Endothelial cell of umbilical vein (primary cell): ENCODE data around the gene TMEM37.

Experiments used
- CTCF ChIP-seq, 2 donors: IDR thresholded peaks; 1 replicate in 1 of 2; 2 replicates in 1 of 2; pipeline ENCODE4 v1.5.1; 2011; ENCODE audit warnings: low read length in 2 of 2, mild to moderate bottlenecking in 2 of 2, moderate library complexity in 2 of 2, control low read depth in 1 of 2, inconsistent platforms in 1 of 2, low read depth in 1 of 2; ENCODE audit not compliant: insufficient read depth in 1 of 2; ENCODE audit errors: extremely low read depth in 1 of 2
- EZH2 ChIP-seq: IDR thresholded peaks from 2 replicates; pipeline ENCODE4 v1.6.1; 2012; ENCODE audit warnings: borderline replicate concordance, low read depth, mild to moderate bottlenecking, moderate library complexity, low read length, inconsistent platforms; ENCODE audit not compliant: severe bottlenecking
- FOS ChIP-seq: IDR thresholded peaks from 2 replicates; pipeline ENCODE4 v1.6.1; 2011; ENCODE audit warnings: mild to moderate bottlenecking, low read length, moderate library complexity, borderline replicate concordance; ENCODE audit not compliant: insufficient read depth
- GATA2 ChIP-seq: IDR thresholded peaks from 2 replicates; pipeline ENCODE4 v1.7.0; 2011; ENCODE audit warnings: low read depth, mild to moderate bottlenecking, moderate library complexity, mixed read lengths, low read length; ENCODE audit not compliant: insufficient read length, insufficient read depth
- JUN ChIP-seq: IDR thresholded peaks from 2 replicates; pipeline ENCODE4 v1.6.1; 2011; ENCODE audit warnings: borderline replicate concordance, low read depth; ENCODE audit not compliant: insufficient read length, insufficient read depth
- MYC ChIP-seq: IDR thresholded peaks from one replicate; pipeline ENCODE4 v1.6.1; 2011; ENCODE audit warnings: mild to moderate bottlenecking, low read depth, low read length
- POLR2A ChIP-seq: IDR thresholded peaks from 2 replicates; pipeline ENCODE4 v1.6.1; 2012; ENCODE audit warnings: low read depth, mild to moderate bottlenecking, control low read depth, low read length
- POLR2AphosphoS5 ChIP-seq: IDR thresholded peaks from 2 replicates; pipeline ENCODE4 v1.6.1; 2012; ENCODE audit warnings: low read depth, mild to moderate bottlenecking, control low read depth, low read length, moderate library complexity; ENCODE audit not compliant: insufficient read depth

GRCh38 chr2:119463136-119463535 lies 31.5 kb downstream of the TMEM37 start:
- TF ChIP-seq POLR2A = no peak
- no peak for TF ChIP-seq FOS
- no peak for TF ChIP-seq CTCF (IDR thresholded peaks at IDR 0.05; ENCODE audit: extremely low read depth in 1 of 2, insufficient read depth in 1 of 2, low read depth in 1 of 2, low read length in 2 of 2)
- no peak for TF ChIP-seq POLR2AphosphoS5
- TF ChIP-seq EZH2 = no peak
- no peak for TF ChIP-seq JUN
- no peak for TF ChIP-seq GATA2
- no peak for TF ChIP-seq MYC
